Activated naive CD4-positive, alpha-beta T cell treated with anti-CD3 and anti-CD28 coated beads for 36 hours (primary cell): ENCODE results near the gene SELENOV. TPM values are rescaled to one million over a fixed set of nuclear protein-coding genes. Genes with fewer than 3 reads are reported as not detected.

Source experiments
- CTCF ChIA-PET: fragments of 350-600 bp; sonication (Branson Sonifier 250); formaldehyde crosslinking; loops from one replicate; lab custom pipeline; 2021; ENCODE audit warnings: antibody characterized with exemption; lab: Charles Lee
- DNase-seq: peaks from one replicate; pipeline ENCODE4 v3.0.0-alpha.2; 2020
- H3K27ac Mint-ChIP-seq: one replicate; pipeline ENCODE4 v1.8.0; 2021; ENCODE audit warnings: mild to moderate bottlenecking, mixed read lengths
- H3K27me3 Mint-ChIP-seq: one replicate; pipeline ENCODE4 v1.8.0; 2021; ENCODE audit warnings: low read depth, mixed read lengths
- H3K36me3 Mint-ChIP-seq: one replicate; pipeline ENCODE4 v1.8.0; 2021; ENCODE audit warnings: low read depth, mixed read lengths
- H3K4me1 Mint-ChIP-seq: one replicate; pipeline ENCODE4 v1.8.0; 2021; ENCODE audit warnings: low read depth, mixed read lengths
- H3K4me3 Mint-ChIP-seq: one replicate; pipeline ENCODE4 v1.8.0; 2021; ENCODE audit warnings: mild to moderate bottlenecking, moderate library complexity, mixed read lengths
- H3K9me3 Mint-ChIP-seq: one replicate; pipeline ENCODE4 v1.8.0; 2021; ENCODE audit warnings: mixed read lengths
- intact Hi-C: fragments of 100-400 bp; cut with micrococcal nuclease; formaldehyde crosslinking; loops from one replicate; pipeline ENCODE4 v1.15.1; 2023
- total RNA-seq, 2 experiments: library from RNA; stranded (reverse); gene quantifications; one replicate each; pipeline ENCODE4 v1.2.3, GENCODE V29; 2021

SELENOV gene
- total RNA-seq = not detected

GRCh38 chr19:39514840-39515550 lies at the start of gene SELENOV:
Gene SELENOV (plus strand): TSS chr19:39515139. CDS start chr19:39515213, 74 bp downstream.
- Mint-ChIP-seq H3K4me1 (peaks cover 13% of the 10 kb centered on the region), H3K4me3 (peak within 1 kb of the TSS; percentile 55), H3K36me3 (peaks cover 2% of the 10 kb centered on the region), H3K27ac (no peak within 1 kb of the TSS), H3K9me3 (no peaks in the 10 kb centered on the region), H3K27me3 (peaks cover 36% of the 10 kb centered on the region)
- CTCF ChIA-PET = interaction anchor here (0.8 to 1.1 kb wide), 3 partner anchors 10 to 74 kb away, joined by 3 to 5 read pairs (median 3); no protein-coding TSS in a partner anchor
- peak; percentile 20 for DNase-seq
- intact Hi-C loops = no loop called here

- no peak overlapping the region for H3K27ac Mint-ChIP-seq
- intact Hi-C loops = no loop called here
- H3K36me3 Mint-ChIP-seq = peaks cover 54% of the 10 kb centered on the region
- no peaks in the 10 kb centered on the region for H3K9me3 Mint-ChIP-seq
- no peak overlapping the region for H3K4me3 Mint-ChIP-seq
- peaks cover 16% of the 10 kb centered on the region for H3K4me1 Mint-ChIP-seq
- no peaks in the 10 kb centered on the region for H3K27me3 Mint-ChIP-seq
- DNase-seq = no peak
- CTCF ChIA-PET = interaction anchor here (2.3 kb wide), 1 partner anchor 26 kb away, joined by 7 read pairs; no protein-coding TSS in a partner anchor
Observed at GRCh38 chr19:39465956-39466747, 48.8 kb upstream of the SELENOV start.

GRCh38 chr19:39467941-39468340 lies 47.0 kb upstream of the SELENOV start:
- DNase-seq = no peak
- no peaks in the 10 kb centered on the region for H3K27me3 Mint-ChIP-seq
- CTCF ChIA-PET = interaction anchor here (0.9 kb wide), 1 partner anchor 28 kb away, joined by 3 read pairs; no protein-coding TSS in a partner anchor
- peaks cover 17% of the 10 kb centered on the region for H3K4me1 Mint-ChIP-seq
- H3K4me3 Mint-ChIP-seq = no peak overlapping the region
- H3K36me3 Mint-ChIP-seq = peaks cover 60% of the 10 kb centered on the region
- no peak overlapping the region for H3K27ac Mint-ChIP-seq
- intact Hi-C loops = no loop called here
- H3K9me3 Mint-ChIP-seq = no peaks in the 10 kb centered on the region

GRCh38 chr19:39469036-39469435 lies 45.9 kb upstream of the SELENOV start:
- Mint-ChIP-seq H3K27ac (no peak overlapping the region), H3K4me3 (no peak overlapping the region), H3K9me3 (no peaks in the 10 kb centered on the region), H3K36me3 (peaks cover 52% of the 10 kb centered on the region), H3K27me3 (no peaks in the 10 kb centered on the region), H3K4me1 (peaks cover 17% of the 10 kb centered on the region)
- no peak for DNase-seq
- CTCF ChIA-PET = no interaction called here
- intact Hi-C loops = no loop called here

- peaks cover 56% of the 10 kb centered on the region for H3K36me3 Mint-ChIP-seq
- H3K4me1 Mint-ChIP-seq = peaks cover 17% of the 10 kb centered on the region
- peak overlapping the region; percentile 13 for H3K27ac Mint-ChIP-seq
- no peaks in the 10 kb centered on the region for H3K9me3 Mint-ChIP-seq
- H3K4me3 Mint-ChIP-seq = no peak overlapping the region
- H3K27me3 Mint-ChIP-seq = no peaks in the 10 kb centered on the region
- CTCF ChIA-PET = no interaction called here
- no peak for DNase-seq
- intact Hi-C loops = no loop called here
Observed at GRCh38 chr19:39469567-39469966, 45.4 kb upstream of the SELENOV start.

GRCh38 chr19:39470724-39471339 lies 44.1 kb upstream of the SELENOV start:
- H3K36me3 Mint-ChIP-seq = peaks cover 52% of the 10 kb centered on the region
- H3K4me1 Mint-ChIP-seq = peaks cover 17% of the 10 kb centered on the region
- H3K9me3 Mint-ChIP-seq = no peaks in the 10 kb centered on the region
- intact Hi-C loops = no loop called here
- CTCF ChIA-PET = interaction anchor here (0.6 to 1.2 kb wide), 3 partner anchors 31 to 106 kb away, joined by 3 to 5 read pairs (median 5); partner anchors contain the start of gene EID2B
- DNase-seq = no peak
- H3K27me3 Mint-ChIP-seq = no peaks in the 10 kb centered on the region
- peak overlapping the region; percentile 33 for H3K27ac Mint-ChIP-seq
- no peak overlapping the region for H3K4me3 Mint-ChIP-seq

GRCh38 chr19:39471756-39472536 lies 43.0 kb upstream of the SELENOV start:
- Mint-ChIP-seq H3K4me1 (peaks cover 17% of the 10 kb centered on the region), H3K27me3 (no peaks in the 10 kb centered on the region), H3K27ac (no peak overlapping the region), H3K36me3 (peaks cover 48% of the 10 kb centered on the region), H3K4me3 (no peak overlapping the region), H3K9me3 (no peaks in the 10 kb centered on the region)
- CTCF ChIA-PET = interaction anchor here (1.1 to 1.2 kb wide), 3 partner anchors 22 to 61 kb away, joined by 3 to 5 read pairs (median 4); partner anchors contain the start of gene EID2B
- intact Hi-C loops = no loop called here
- DNase-seq = no peak

GRCh38 chr19:39472746-39473442 lies 42.0 kb upstream of the SELENOV start:
- Mint-ChIP-seq H3K36me3 (peaks cover 45% of the 10 kb centered on the region), H3K4me3 (no peak overlapping the region), H3K27ac (no peak overlapping the region), H3K9me3 (no peaks in the 10 kb centered on the region), H3K27me3 (no peaks in the 10 kb centered on the region), H3K4me1 (peaks cover 17% of the 10 kb centered on the region)
- CTCF ChIA-PET = no interaction called here
- no peak for DNase-seq
- intact Hi-C loops = no loop called here

- no peak for DNase-seq
- CTCF ChIA-PET = interaction anchor here (0.6 to 1.6 kb wide), 9 partner anchors 16 to 67 kb away, joined by 3 to 9 read pairs (median 4); partner anchors contain the start of genes EID2 and EID2B
- intact Hi-C loops = no loop called here
- Mint-ChIP-seq H3K27me3 (no peaks in the 10 kb centered on the region), H3K9me3 (no peaks in the 10 kb centered on the region), H3K4me1 (peaks cover 17% of the 10 kb centered on the region), H3K36me3 (peaks cover 43% of the 10 kb centered on the region), H3K4me3 (no peak overlapping the region), H3K27ac (no peak overlapping the region)
Observed at GRCh38 chr19:39473443-39473960, 41.4 kb upstream of the SELENOV start.

- H3K27ac Mint-ChIP-seq = no peak overlapping the region
- H3K9me3 Mint-ChIP-seq = no peaks in the 10 kb centered on the region
- intact Hi-C loops = loop anchor here (1.0 kb wide), 1 partner anchor 58 kb away; the partner anchor contains the start of gene EID2B
- H3K4me1 Mint-ChIP-seq = peaks cover 17% of the 10 kb centered on the region
- CTCF ChIA-PET = interaction anchor here (0.6 to 2.0 kb wide), 18 partner anchors 11 to 372 kb away, joined by 3 to 9 read pairs (median 3); partner anchors contain the start of genes EID2 and EID2B
- H3K27me3 Mint-ChIP-seq = no peaks in the 10 kb centered on the region
- H3K4me3 Mint-ChIP-seq = no peak overlapping the region
- peaks cover 37% of the 10 kb centered on the region for H3K36me3 Mint-ChIP-seq
- peak; percentile 76 for DNase-seq
Observed at GRCh38 chr19:39474139-39474620, 40.8 kb upstream of the SELENOV start.
